CD4-positive, alpha-beta memory T cell (primary cell): Measurements from ENCODE around the gene DNAH6. TPM values are rescaled to one million over a fixed set of nuclear protein-coding genes. Genes with fewer than 3 reads are reported as not detected.

Source experiments
- CTCF ChIA-PET: fragments of 350-600 bp; sonication (Branson Sonifier 250); formaldehyde crosslinking; loops from one replicate; lab custom pipeline; 2021; ENCODE audit warnings: inconsistent platforms; ENCODE audit not compliant: partially characterized antibody; lab: Charles Lee
- POLR2A ChIA-PET: fragments of 350-600 bp; sonication (Branson Sonifier 250); formaldehyde crosslinking; loops from one replicate; lab custom pipeline; 2021; ENCODE audit not compliant: partially characterized antibody; lab: Charles Lee
- DNase-seq, 5 donors: peaks; one replicate each; pipeline versions ENCODE4 v3.0.0 to v3.0.0-alpha.2; 2020 to 2022; ENCODE audit warnings: mixed read lengths in 1 of 5
- H3K27ac ChIP-seq: one replicate; pipeline ENCODE4 v1.7.0; 2013; ENCODE audit warnings: low read depth, low read length
- H3K27me3 ChIP-seq: 2 replicates; pipeline ENCODE4 v1.7.0; 2013; ENCODE audit warnings: mild to moderate bottlenecking, low read length, moderate library complexity; ENCODE audit not compliant: insufficient read depth
- H3K36me3 ChIP-seq: 2 replicates; pipeline ENCODE4 v1.7.0; 2013; ENCODE audit warnings: mild to moderate bottlenecking, low read length, moderate library complexity; ENCODE audit not compliant: insufficient read depth
- H3K4me1 ChIP-seq: 2 replicates; pipeline ENCODE4 v1.7.0; 2013; ENCODE audit warnings: mild to moderate bottlenecking, low read length, moderate library complexity; ENCODE audit not compliant: insufficient read depth
- H3K4me3 ChIP-seq, 2 donors: one replicate each; pipeline ENCODE4 v1.7.0; 2013; ENCODE audit warnings: low read length in 2 of 2, mild to moderate bottlenecking in 1 of 2
- H3K9me3 ChIP-seq, 2 donors: one replicate each; pipeline ENCODE4 v1.7.0; 2013; ENCODE audit warnings: low read length in 2 of 2, control low read depth in 1 of 2; ENCODE audit not compliant: control insufficient read depth in 1 of 2
- H3K27ac Mint-ChIP-seq, 7 donors: one replicate each; pipeline ENCODE4 v1.8.0; 2020 to 2021; ENCODE audit warnings: mixed read lengths in 7 of 7, mild to moderate bottlenecking in 6 of 7, inconsistent platforms in 3 of 7, moderate library complexity in 3 of 7
- H3K27me3 Mint-ChIP-seq, 2 donors: one replicate each; pipeline ENCODE4 v1.8.0; 2020 to 2021; ENCODE audit warnings: mixed read lengths in 2 of 2
- H3K36me3 Mint-ChIP-seq, 2 donors: one replicate each; pipeline ENCODE4 v1.8.0; 2020 to 2021; ENCODE audit warnings: mixed read lengths in 2 of 2, inconsistent platforms in 1 of 2, mild to moderate bottlenecking in 1 of 2
- H3K4me1 Mint-ChIP-seq, 4 donors: one replicate each; pipeline ENCODE4 v1.8.0; 2020 to 2021; ENCODE audit warnings: mixed read lengths in 4 of 4, mild to moderate bottlenecking in 1 of 4
- H3K4me3 Mint-ChIP-seq, 8 donors: one replicate each; pipeline ENCODE4 v1.8.0; 2020 to 2021; ENCODE audit warnings: mixed read lengths in 8 of 8, mild to moderate bottlenecking in 7 of 8, moderate library complexity in 6 of 8, inconsistent platforms in 3 of 8
- H3K9me3 Mint-ChIP-seq, 8 donors: one replicate each; pipeline ENCODE4 v1.8.0; 2020 to 2021; ENCODE audit warnings: mixed read lengths in 8 of 8, mild to moderate bottlenecking in 5 of 8, inconsistent platforms in 3 of 8, moderate library complexity in 1 of 8
- intact Hi-C: fragments of 100-400 bp; cut with micrococcal nuclease; formaldehyde crosslinking; loops from one replicate; pipeline ENCODE4 v1.15.1; 2023
- polyA plus RNA-seq, 2 donors: library from polyadenylated mRNA; unstranded; fragments of 300-500 nt; fragmentation: Illumina TruSeq; gene quantifications; one replicate each; pipeline ENCODE4 v1.2.3, GENCODE V29; 2021
- total RNA-seq, 2 experiments: library from RNA; stranded (reverse); gene quantifications; one replicate each; pipeline ENCODE4 v1.2.3, GENCODE V29; 2021

The DNAH6 gene
- total and polyA plus RNA-seq, 4 experiments from 2014 or later = 0.22 to 2.9 (median 1.2) TPM

DNA sequence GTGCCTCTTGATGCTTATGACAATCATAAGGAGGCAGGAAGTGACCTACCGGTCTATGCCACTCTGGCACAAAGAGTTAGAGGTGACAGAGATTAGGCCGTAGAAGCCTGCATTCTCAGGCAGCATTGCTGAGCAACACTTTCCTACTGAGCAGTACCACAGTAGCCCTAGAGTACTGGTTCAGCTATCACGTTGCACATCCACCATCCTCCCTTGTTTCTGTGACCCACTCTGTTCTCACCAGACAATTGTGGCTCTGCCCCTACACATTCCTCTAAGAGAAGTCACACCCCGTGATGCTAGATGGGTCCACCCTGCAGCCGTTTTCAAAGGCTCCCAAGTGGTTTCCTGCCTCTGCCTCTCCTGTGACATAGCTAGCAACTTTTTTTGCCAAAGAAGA lies 34.6 kb upstream of the DNAH6 start:
- no peaks in the 10 kb centered on the region for H3K36me3 ChIP-seq
- peaks cover 18% of the 10 kb centered on the region for H3K4me1 ChIP-seq
- intact Hi-C loops = no loop called here
- H3K4me3 Mint-ChIP-seq = peak overlapping the region in 5 of 8 donors; percentile 18 to 50 (median 38)
- H3K9me3 Mint-ChIP-seq = peaks cover 0 to 13% (median 9%) of the 10 kb centered on the region in 8 donors
- POLR2A ChIA-PET = interaction anchor here (0.8 kb wide), 1 partner anchor 23 kb away, joined by 3 read pairs; the partner anchor contains the start of gene SUCLG1
- no peaks in the 10 kb centered on the region for H3K9me3 ChIP-seq
- DNase-seq = peak in 4 of 5 donors; percentile 10 to 24 (median 10)
- peak overlapping the region; percentile 17 to 92 (median 84) for H3K27ac Mint-ChIP-seq
- no peaks in the 10 kb centered on the region for H3K27me3 ChIP-seq
- H3K4me1 Mint-ChIP-seq = peaks cover 15 to 19% (median 18%) of the 10 kb centered on the region in 4 donors
- H3K4me3 ChIP-seq = no peak overlapping the region
- H3K36me3 Mint-ChIP-seq = peaks cover 0 to 7% of the 10 kb centered on the region in 2 donors
- CTCF ChIA-PET = interaction anchor here (1.6 kb wide), 1 partner anchor 444 kb away, joined by 5 read pairs; no protein-coding TSS in a partner anchor
- H3K27ac ChIP-seq = no peak overlapping the region
- H3K27me3 Mint-ChIP-seq = no peaks in the 10 kb centered on the region

DNA sequence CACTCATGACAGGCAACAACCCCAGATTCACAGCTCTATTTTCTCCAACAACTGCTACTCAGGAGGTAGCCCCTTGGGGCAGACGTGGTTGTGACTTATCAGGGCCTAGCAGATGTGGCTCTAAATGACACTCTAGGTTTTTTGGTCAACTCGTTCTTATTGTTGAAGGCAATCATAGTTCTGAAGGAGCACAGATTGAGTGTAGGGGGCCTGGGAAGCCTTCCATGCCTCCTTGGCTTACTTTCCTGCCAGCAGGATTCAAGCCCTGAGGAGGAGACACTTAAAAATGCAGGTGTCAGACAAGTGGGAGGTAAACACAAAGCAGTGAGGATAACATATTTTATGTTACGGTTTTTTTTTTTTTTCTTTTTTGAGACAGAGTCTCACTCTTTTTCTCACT lies 33.7 kb upstream of the DNAH6 start:
- ChIA-PET CTCF (interaction anchor here (1.6 kb wide), 1 partner anchor 443 kb away, joined by 5 read pairs; no protein-coding TSS in a partner anchor), POLR2A (no interaction called here)
- DNase-seq = no peak
- H3K4me1 Mint-ChIP-seq = peaks cover 15 to 19% (median 18%) of the 10 kb centered on the region in 4 donors
- Histone ChIP-seq H3K36me3 (no peaks in the 10 kb centered on the region), H3K4me1 (peaks cover 18% of the 10 kb centered on the region), H3K27ac (no peak overlapping the region), H3K27me3 (no peaks in the 10 kb centered on the region), H3K4me3 (no peak overlapping the region), H3K9me3 (no peaks in the 10 kb centered on the region)
- H3K27ac Mint-ChIP-seq = peak overlapping the region in 5 of 7 donors; percentile 56 to 89 (median 84)
- H3K36me3 Mint-ChIP-seq = peaks cover 0 to 1% of the 10 kb centered on the region in 2 donors
- no peaks in the 10 kb centered on the region for H3K27me3 Mint-ChIP-seq
- intact Hi-C loops = no loop called here
- H3K4me3 Mint-ChIP-seq = no peak overlapping the region
- peaks cover 0 to 4% (median 3%) of the 10 kb centered on the region in 8 donors for H3K9me3 Mint-ChIP-seq

DNA sequence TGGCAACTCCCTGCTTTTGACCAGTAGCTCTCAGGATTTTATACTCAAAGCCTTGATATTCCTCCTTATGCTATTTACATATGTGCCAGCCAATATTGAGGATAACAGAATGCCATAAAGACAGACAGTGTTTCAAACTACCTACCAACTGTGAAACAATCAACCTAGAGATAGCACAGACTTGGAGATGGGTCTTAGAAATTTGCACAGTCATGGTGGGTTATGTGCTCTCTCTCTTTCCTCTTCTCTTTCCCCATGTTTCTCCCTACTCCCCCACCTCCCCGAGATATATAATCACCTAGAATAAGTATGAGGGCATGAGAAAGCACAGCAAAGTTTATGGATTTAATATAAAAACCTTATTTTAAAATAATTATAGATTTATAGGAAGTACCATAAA lies 33.0 kb upstream of the DNAH6 start:
- Mint-ChIP-seq H3K4me3 (no peak overlapping the region), H3K27me3 (no peaks in the 10 kb centered on the region), H3K9me3 (peaks cover 0 to 4% (median 0%) of the 10 kb centered on the region in 8 donors), H3K4me1 (peaks cover 15 to 19% (median 18%) of the 10 kb centered on the region in 4 donors), H3K27ac (no peak overlapping the region), H3K36me3 (no peaks in the 10 kb centered on the region)
- ChIA-PET CTCF (no interaction called here), POLR2A (no interaction called here)
- Histone ChIP-seq H3K9me3 (no peaks in the 10 kb centered on the region), H3K27ac (no peak overlapping the region), H3K4me1 (peaks cover 18% of the 10 kb centered on the region), H3K27me3 (no peaks in the 10 kb centered on the region), H3K4me3 (no peak overlapping the region), H3K36me3 (no peaks in the 10 kb centered on the region)
- DNase-seq = no peak
- intact Hi-C loops = no loop called here

DNA sequence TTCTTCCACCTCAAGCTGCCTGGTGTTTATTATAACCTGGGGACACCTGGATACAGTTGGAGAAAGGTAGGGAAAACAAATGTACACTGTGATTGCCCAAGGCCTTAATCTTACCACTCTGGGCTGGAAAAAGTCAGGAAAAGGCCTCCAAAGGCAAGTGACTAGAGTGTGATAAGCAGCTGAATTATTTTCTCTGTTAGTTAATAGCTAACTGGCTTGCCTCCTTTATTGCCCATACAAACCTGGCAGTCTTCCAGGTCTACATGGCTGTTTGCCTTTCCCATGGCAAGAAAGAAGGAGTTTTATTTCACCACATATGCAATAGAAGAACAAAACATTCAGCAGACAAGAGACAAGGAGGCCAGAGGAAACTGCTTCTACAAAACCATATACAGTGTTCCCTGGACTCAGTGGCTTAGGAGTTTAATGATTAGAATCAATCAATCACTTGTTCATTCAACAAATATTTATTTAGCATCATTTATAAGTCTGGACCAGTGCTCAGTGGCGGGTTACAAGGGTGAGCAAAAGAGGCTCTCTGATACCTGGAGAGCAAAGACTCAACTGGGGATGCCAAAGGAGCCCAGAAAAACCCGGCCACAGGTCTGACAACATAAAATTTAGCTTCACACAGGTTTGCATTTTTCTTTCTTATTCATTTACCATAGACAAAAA lies 29.7 kb upstream of the DNAH6 start:
- Mint-ChIP-seq H3K36me3 (no peaks in the 10 kb centered on the region), H3K4me3 (no peak overlapping the region), H3K27me3 (no peaks in the 10 kb centered on the region), H3K4me1 (peaks cover 9 to 11% (median 11%) of the 10 kb centered on the region in 4 donors), H3K27ac (no peak overlapping the region), H3K9me3 (no peaks in the 10 kb centered on the region)
- H3K36me3 ChIP-seq = no peaks in the 10 kb centered on the region
- H3K27ac ChIP-seq = no peak overlapping the region
- no peaks in the 10 kb centered on the region for H3K9me3 ChIP-seq
- peaks cover 11% of the 10 kb centered on the region for H3K4me1 ChIP-seq
- DNase-seq = no peak
- POLR2A ChIA-PET = no interaction called here
- no peak overlapping the region for H3K4me3 ChIP-seq
- CTCF ChIA-PET = interaction anchor here (0.6 kb wide), 1 partner anchor 389 kb away, joined by 3 read pairs; no protein-coding TSS in a partner anchor
- intact Hi-C loops = no loop called here
- no peaks in the 10 kb centered on the region for H3K27me3 ChIP-seq

DNA sequence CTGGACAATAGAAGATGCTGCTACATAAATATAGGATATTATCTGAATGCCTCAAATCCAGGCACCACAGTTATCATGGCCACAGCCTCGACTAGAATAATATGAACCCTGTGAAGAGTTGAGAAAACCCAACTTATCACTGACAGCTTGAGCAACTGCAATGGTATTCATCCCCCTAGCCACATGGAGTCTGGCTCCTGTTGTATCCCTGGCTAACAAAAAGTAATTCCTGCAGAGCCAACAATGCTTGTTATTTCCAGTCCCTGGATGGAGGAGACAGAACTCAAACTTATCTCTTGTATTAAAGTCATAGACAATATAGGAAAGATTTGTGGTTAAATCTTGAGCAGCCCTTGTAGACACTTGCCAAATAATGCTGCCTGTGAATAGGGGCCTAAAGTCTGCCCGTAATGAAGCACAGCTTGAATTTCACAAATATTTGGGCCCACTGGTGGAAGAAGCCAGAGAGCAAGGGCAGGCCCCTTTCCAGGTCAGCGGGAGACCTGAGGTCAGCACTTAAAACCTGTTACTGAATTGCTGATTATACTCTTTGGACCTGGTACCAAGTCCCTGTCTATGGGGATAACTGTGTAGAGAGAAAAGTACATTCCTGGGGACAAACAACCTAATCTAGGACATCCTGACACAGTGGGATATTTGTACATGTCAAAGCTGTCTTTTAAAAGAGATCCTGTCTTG lies 28.9 kb upstream of the DNAH6 start:
- H3K4me1 ChIP-seq = peaks cover 3% of the 10 kb centered on the region
- no peaks in the 10 kb centered on the region for H3K36me3 ChIP-seq
- Mint-ChIP-seq H3K9me3 (no peaks in the 10 kb centered on the region), H3K4me3 (no peak overlapping the region), H3K27me3 (no peaks in the 10 kb centered on the region), H3K4me1 (peaks cover under 1 to 3% (median 2%) of the 10 kb centered on the region in 4 donors), H3K27ac (no peak overlapping the region), H3K36me3 (no peaks in the 10 kb centered on the region)
- POLR2A ChIA-PET = interaction anchor here (0.9 kb wide), 1 partner anchor 402 kb away, joined by 5 read pairs; no protein-coding TSS in a partner anchor
- no peak for DNase-seq
- no peaks in the 10 kb centered on the region for H3K27me3 ChIP-seq
- no peaks in the 10 kb centered on the region for H3K9me3 ChIP-seq
- CTCF ChIA-PET = no interaction called here
- no peak overlapping the region for H3K4me3 ChIP-seq
- intact Hi-C loops = no loop called here
- H3K27ac ChIP-seq = no peak overlapping the region

DNA sequence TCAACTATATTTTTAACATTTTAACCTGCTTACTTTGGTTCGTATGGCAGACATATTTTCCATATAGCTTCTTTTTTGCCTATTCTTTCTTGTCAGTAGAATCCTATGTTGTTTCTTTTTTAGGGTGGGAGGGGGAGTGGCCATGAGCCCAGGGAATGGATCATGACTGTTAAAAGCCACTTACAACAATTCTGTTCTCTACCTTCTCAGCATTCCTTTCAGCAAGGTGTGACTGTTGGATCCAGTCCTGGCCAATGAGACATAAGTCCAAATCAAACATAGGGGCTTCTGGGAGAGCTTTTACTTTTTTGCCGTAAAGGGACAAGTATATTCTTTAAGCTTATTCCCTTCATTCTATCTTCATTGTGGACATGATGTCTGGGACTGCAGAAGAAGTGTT lies 25.0 kb upstream of the DNAH6 start:
- H3K4me1 ChIP-seq = peaks cover 5% of the 10 kb centered on the region
- Mint-ChIP-seq H3K36me3 (no peaks in the 10 kb centered on the region), H3K9me3 (no peaks in the 10 kb centered on the region), H3K4me3 (no peak overlapping the region), H3K27me3 (no peaks in the 10 kb centered on the region), H3K4me1 (peaks cover 5 to 7% (median 6%) of the 10 kb centered on the region in 4 donors), H3K27ac (no peak overlapping the region)
- no peak for DNase-seq
- H3K9me3 ChIP-seq = no peaks in the 10 kb centered on the region
- no peak overlapping the region for H3K27ac ChIP-seq
- CTCF ChIA-PET = interaction anchor here (1.0 to 1.3 kb wide), 2 partner anchors 140 to 435 kb away, joined by 3 to 7 read pairs; no protein-coding TSS in a partner anchor
- H3K4me3 ChIP-seq = no peak overlapping the region
- H3K27me3 ChIP-seq = no peaks in the 10 kb centered on the region
- no peaks in the 10 kb centered on the region for H3K36me3 ChIP-seq
- POLR2A ChIA-PET = interaction anchor here (1.0 kb wide), 1 partner anchor 435 kb away, joined by 3 read pairs; no protein-coding TSS in a partner anchor
- intact Hi-C loops = no loop called here

DNA sequence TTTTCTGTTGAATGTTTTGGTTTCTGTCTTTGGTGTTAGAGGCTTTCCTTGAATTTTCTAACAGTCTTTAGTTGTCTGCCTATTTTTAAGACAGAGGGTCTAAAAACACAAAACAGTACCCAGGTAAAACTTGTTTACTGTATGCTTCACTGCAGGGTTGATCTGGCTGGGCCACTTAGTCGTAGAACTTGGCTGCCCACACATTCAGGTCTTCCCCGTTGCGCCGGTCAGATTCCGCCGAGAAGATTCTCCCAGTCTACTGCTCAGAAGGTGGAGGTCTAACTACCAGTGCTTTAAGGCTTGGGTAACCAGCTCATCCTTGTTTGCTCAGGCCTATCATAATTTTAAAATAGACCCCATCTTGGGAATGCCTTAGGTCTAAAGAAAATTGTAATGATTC lies 24.6 kb upstream of the DNAH6 start:
- intact Hi-C loops = no loop called here
- no peaks in the 10 kb centered on the region for H3K36me3 Mint-ChIP-seq
- H3K27me3 ChIP-seq = no peaks in the 10 kb centered on the region
- DNase-seq = no peak
- POLR2A ChIA-PET = interaction anchor here (1.0 kb wide), 1 partner anchor 434 kb away, joined by 3 read pairs; no protein-coding TSS in a partner anchor
- H3K4me1 Mint-ChIP-seq = peaks cover 5 to 7% (median 6%) of the 10 kb centered on the region in 4 donors
- no peak overlapping the region for H3K4me3 ChIP-seq
- no peak overlapping the region for H3K4me3 Mint-ChIP-seq
- H3K27ac ChIP-seq = no peak overlapping the region
- no peaks in the 10 kb centered on the region for H3K9me3 ChIP-seq
- no peaks in the 10 kb centered on the region for H3K27me3 Mint-ChIP-seq
- no peak overlapping the region for H3K27ac Mint-ChIP-seq
- no peaks in the 10 kb centered on the region for H3K36me3 ChIP-seq
- peaks cover 5% of the 10 kb centered on the region for H3K4me1 ChIP-seq
- H3K9me3 Mint-ChIP-seq = no peaks in the 10 kb centered on the region
- CTCF ChIA-PET = interaction anchor here (0.9 to 1.3 kb wide), 2 partner anchors 140 to 438 kb away, joined by 3 read pairs; no protein-coding TSS in a partner anchor
